Lower leg skin (tissue), 4 donors: ENCODE results near the gene SLC11A2. TPM values are rescaled to one million over a fixed set of nuclear protein-coding genes. Genes with fewer than 3 reads are reported as not detected.

Source experiments
- DNase-seq, 2 donors: peaks; one replicate each; pipeline ENCODE4 v3.0.0-alpha.2; 2019; ENCODE audit warnings: low spot score in 2 of 2
- H3K4me3 ChIP-seq: fragments of 200-600 bp; sonication (generic); 2 replicates; pipeline ENCODE4 v1.5.1; 2017; ENCODE audit warnings: mild to moderate bottlenecking, low read depth; ENCODE audit not compliant: poor library complexity, severe bottlenecking
- POLR2A ChIP-seq, 2 donors: fragments of 450-650 bp; IDR thresholded peaks; one replicate each; pipeline ENCODE4 v1.6.1; 2016 to 2017; ENCODE audit warnings: antibody characterized with exemption in 2 of 2, mild to moderate bottlenecking in 1 of 2, moderate library complexity in 1 of 2
- WGBS, 2 donors: methylation state at CpG; one replicate each; pipeline ENCODE4 v1.1.5; 2018; 5-methylcytosine and 5-hydroxymethylcytosine counted together
- intact Hi-C: fragments of 100-400 bp; cut with DNase I; formaldehyde crosslinking; loops from one replicate; pipeline ENCODE4 v1.15.0; 2023; ENCODE audit warnings: low total_unique reads
- total RNA-seq, 4 donors: library from RNA; depleted of rRNA; stranded (reverse); fragments of >200 nt; gene quantifications; one replicate each; pipeline ENCODE4 v1.1.0, GENCODE V29; 2016
- TF ChIP-seq, protein P1 (sequence below), 3 donors: fragments of 450-650 bp; IDR thresholded peaks; one replicate each; pipeline ENCODE4 v1.5.1; 2016; ENCODE audit warnings: antibody characterized with exemption in 3 of 3, mild to moderate bottlenecking in 3 of 3, moderate library complexity in 2 of 3

Gene SLC11A2
- total RNA-seq, 4 donors from 2014 or later = 48.8 to 76.1 (median 64.9) TPM

- intact Hi-C loops = no loop called here
- no peak for DNase-seq
- no peak overlapping the region for H3K4me3 ChIP-seq
- WGBS, 2 donors = 57 to 61% methylated on average over 6 of the region's 6 CpGs
- TF ChIP-seq POLR2A (IDR thresholded peaks at IDR 0.05) = no peak
- TF ChIP-seq, protein P1, sequence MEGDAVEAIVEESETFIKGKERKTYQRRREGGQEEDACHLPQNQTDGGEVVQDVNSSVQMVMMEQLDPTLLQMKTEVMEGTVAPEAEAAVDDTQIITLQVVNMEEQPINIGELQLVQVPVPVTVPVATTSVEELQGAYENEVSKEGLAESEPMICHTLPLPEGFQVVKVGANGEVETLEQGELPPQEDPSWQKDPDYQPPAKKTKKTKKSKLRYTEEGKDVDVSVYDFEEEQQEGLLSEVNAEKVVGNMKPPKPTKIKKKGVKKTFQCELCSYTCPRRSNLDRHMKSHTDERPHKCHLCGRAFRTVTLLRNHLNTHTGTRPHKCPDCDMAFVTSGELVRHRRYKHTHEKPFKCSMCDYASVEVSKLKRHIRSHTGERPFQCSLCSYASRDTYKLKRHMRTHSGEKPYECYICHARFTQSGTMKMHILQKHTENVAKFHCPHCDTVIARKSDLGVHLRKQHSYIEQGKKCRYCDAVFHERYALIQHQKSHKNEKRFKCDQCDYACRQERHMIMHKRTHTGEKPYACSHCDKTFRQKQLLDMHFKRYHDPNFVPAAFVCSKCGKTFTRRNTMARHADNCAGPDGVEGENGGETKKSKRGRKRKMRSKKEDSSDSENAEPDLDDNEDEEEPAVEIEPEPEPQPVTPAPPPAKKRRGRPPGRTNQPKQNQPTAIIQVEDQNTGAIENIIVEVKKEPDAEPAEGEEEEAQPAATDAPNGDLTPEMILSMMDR (IDR thresholded peaks at IDR 0.05) = no peak
These were observed 44.6 kb downstream of the SLC11A2 start for GRCh38 chr12:50981319-50982239.

- intact Hi-C loops = no loop called here
- TF ChIP-seq, protein P1 (IDR thresholded peaks at IDR 0.05) = no peak
- no peak for TF ChIP-seq POLR2A (IDR thresholded peaks at IDR 0.05)
- WGBS, 2 donors = 94 to 96% methylated on average over 2 of the region's 2 CpGs
- no peak for DNase-seq
- no peak overlapping the region for H3K4me3 ChIP-seq
These were observed 45.6 kb downstream of the SLC11A2 start for GRCh38 chr12:50980545-50980944.

GRCh38 chr12:50979369-50980052 lies 46.7 kb downstream of the SLC11A2 start:
- intact Hi-C loops = no loop called here
- 85 to 87% methylated on average over 6 of the region's 6 CpGs for WGBS, 2 donors
- no peak overlapping the region for H3K4me3 ChIP-seq
- DNase-seq = no peak
- TF ChIP-seq, protein P1 (IDR thresholded peaks at IDR 0.05) = no peak
- no peak for TF ChIP-seq POLR2A (IDR thresholded peaks at IDR 0.05)

GRCh38 chr12:50971946-50972345 lies 54.2 kb downstream of the SLC11A2 start:
- intact Hi-C loops = no loop called here
- DNase-seq = no peak
- H3K4me3 ChIP-seq = no peak overlapping the region
- TF ChIP-seq, protein P1 (IDR thresholded peaks at IDR 0.05) = no peak
- no peak for TF ChIP-seq POLR2A (IDR thresholded peaks at IDR 0.05)

GRCh38 chr12:50964432-50964831 lies 61.8 kb downstream of the SLC11A2 start:
- intact Hi-C loops = no loop called here
- 40 to 57% methylated on average over 1 of the region's 1 CpG for WGBS, 2 donors
- no peak for DNase-seq
- no peak overlapping the region for H3K4me3 ChIP-seq
- TF ChIP-seq, protein P1 (IDR thresholded peaks at IDR 0.05) = no peak
- TF ChIP-seq POLR2A (IDR thresholded peaks at IDR 0.05) = no peak
